ENCODE data around the gene KLF1. TPM values are rescaled to one million over a fixed set of nuclear protein-coding genes. Genes with fewer than 3 reads are reported as not detected.

KLF1 gene
- polyA plus RNA-seq, 2 of the 4 experiments (the other 2 are of a cell fraction) = not detected

- peak in 1 of 2 experiments; percentile 80 for DNase-seq (ENCODE audit: low read depth in 1 of 2, low spot score in 1 of 2)
- TF ChIP-seq, protein P1, sequence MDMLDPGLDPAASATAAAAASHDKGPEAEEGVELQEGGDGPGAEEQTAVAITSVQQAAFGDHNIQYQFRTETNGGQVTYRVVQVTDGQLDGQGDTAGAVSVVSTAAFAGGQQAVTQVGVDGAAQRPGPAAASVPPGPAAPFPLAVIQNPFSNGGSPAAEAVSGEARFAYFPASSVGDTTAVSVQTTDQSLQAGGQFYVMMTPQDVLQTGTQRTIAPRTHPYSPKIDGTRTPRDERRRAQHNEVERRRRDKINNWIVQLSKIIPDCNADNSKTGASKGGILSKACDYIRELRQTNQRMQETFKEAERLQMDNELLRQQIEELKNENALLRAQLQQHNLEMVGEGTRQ (IDR thresholded peaks at IDR 0.05) = no peak
- TF ChIP-seq ESRRA (IDR thresholded peaks at IDR 0.05; ENCODE audit: borderline replicate concordance, low read length) = no peak
These were observed 46.6 kb downstream of the KLF1 start for GRCh38 chr19:12840091-12841079.

GRCh38 chr19:12838886-12839756, 47.9 kb downstream of the KLF1 start:
- Histone ChIP-seq H3K4me1 (peaks cover 9% of the 10 kb centered on the region; the same call in 1 of the 3 replicates), H3K4me2 (peak overlapping the region; percentile 66), H3K4me3 (peak overlapping the region; percentile 78), H3K27ac (peak overlapping the region; percentile 71 to 87), H3K9me3 (no peaks in the 10 kb centered on the region)
- FAIRE-seq (no peak), DNase-seq (ENCODE audit: low read depth in 1 of 2, low spot score in 1 of 2) (no peak), ATAC-seq (no peak; a peak in 1 of 6 replicates)
- POLR2A ChIA-PET = no interaction called here
- CTCF ChIA-PET = interaction anchor here (0.6 to 2.9 kb wide), 7 partner anchors 8 to 153 kb away, joined by 3 to 27 read pairs (median 3); no protein-coding TSS in a partner anchor
- TF ChIP-seq RFX5 (IDR thresholded peaks at IDR 0.05) = no peak
- no peak for TF ChIP-seq BCL3 (IDR thresholded peaks at IDR 0.05)
- no peak for TF ChIP-seq ATOH8 (CRISPR knock-in tag; IDR thresholded peaks at IDR 0.05; ENCODE audit: low read depth)
- TF ChIP-seq CHD4 (IDR thresholded peaks at IDR 0.05; ENCODE audit: borderline replicate concordance) = no peak
- TF ChIP-seq, protein P1 (IDR thresholded peaks at IDR 0.05) = no peak
- 54% methylated on average over 11 of the region's 21 CpGs for WGBS (ENCODE audit: missing lambda C conversion rate)

More at GRCh38 chr19:12840091-12841079, 46.6 kb downstream of the KLF1 start:
- POLR2A ChIA-PET = no interaction called here
- ATAC-seq (peak in 1 of 2 experiments; percentile 52; a peak in 3 of 6 replicates), FAIRE-seq (no peak)
- 54% methylated on average over 36 of the region's 43 CpGs for WGBS (ENCODE audit: missing lambda C conversion rate)
- Histone ChIP-seq H3K27ac (no peak overlapping the region), H3K9me3 (no peaks in the 10 kb centered on the region), H3K4me3 (no peak overlapping the region), H3K4me1 (peaks cover 6% of the 10 kb centered on the region; the same call in 1 of the 3 replicates), H3K4me2 (no peak overlapping the region)
- CTCF ChIA-PET = no interaction called here

GRCh38 chr19:12838182-12838885, 48.7 kb downstream of the KLF1 start, which contains the start of gene MAST1:
MAST1 (plus strand) TSS chr19:12838515; CDS start chr19:12838573, 58 bp downstream.
- peak in 1 of 2 experiments; percentile 46 for DNase-seq (ENCODE audit: low read depth in 1 of 2, low spot score in 1 of 2)
- H3K4me3 ChIP-seq = peak within 1 kb of the TSS; percentile 78
- H3K4me2 ChIP-seq = peak within 1 kb of the TSS; percentile 66
- no peak for FAIRE-seq
- 0% methylated on average over 9 of the region's 69 CpGs for WGBS (ENCODE audit: missing lambda C conversion rate)
- peaks cover 10% of the 10 kb centered on the region; the same call in 1 of the 3 replicates for H3K4me1 ChIP-seq
- CTCF ChIA-PET = interaction anchor here (0.6 to 2.9 kb wide), 9 partner anchors 9 to 153 kb away, joined by 3 to 27 read pairs (median 3); no protein-coding TSS in a partner anchor
- ATAC-seq = peak; percentile 59 to 68
- POLR2A ChIA-PET = no interaction called here
- H3K27ac ChIP-seq = peak within 1 kb of the TSS; percentile 71 to 87
- no peaks in the 10 kb centered on the region for H3K9me3 ChIP-seq
- TF ChIP-seq, protein P2, sequence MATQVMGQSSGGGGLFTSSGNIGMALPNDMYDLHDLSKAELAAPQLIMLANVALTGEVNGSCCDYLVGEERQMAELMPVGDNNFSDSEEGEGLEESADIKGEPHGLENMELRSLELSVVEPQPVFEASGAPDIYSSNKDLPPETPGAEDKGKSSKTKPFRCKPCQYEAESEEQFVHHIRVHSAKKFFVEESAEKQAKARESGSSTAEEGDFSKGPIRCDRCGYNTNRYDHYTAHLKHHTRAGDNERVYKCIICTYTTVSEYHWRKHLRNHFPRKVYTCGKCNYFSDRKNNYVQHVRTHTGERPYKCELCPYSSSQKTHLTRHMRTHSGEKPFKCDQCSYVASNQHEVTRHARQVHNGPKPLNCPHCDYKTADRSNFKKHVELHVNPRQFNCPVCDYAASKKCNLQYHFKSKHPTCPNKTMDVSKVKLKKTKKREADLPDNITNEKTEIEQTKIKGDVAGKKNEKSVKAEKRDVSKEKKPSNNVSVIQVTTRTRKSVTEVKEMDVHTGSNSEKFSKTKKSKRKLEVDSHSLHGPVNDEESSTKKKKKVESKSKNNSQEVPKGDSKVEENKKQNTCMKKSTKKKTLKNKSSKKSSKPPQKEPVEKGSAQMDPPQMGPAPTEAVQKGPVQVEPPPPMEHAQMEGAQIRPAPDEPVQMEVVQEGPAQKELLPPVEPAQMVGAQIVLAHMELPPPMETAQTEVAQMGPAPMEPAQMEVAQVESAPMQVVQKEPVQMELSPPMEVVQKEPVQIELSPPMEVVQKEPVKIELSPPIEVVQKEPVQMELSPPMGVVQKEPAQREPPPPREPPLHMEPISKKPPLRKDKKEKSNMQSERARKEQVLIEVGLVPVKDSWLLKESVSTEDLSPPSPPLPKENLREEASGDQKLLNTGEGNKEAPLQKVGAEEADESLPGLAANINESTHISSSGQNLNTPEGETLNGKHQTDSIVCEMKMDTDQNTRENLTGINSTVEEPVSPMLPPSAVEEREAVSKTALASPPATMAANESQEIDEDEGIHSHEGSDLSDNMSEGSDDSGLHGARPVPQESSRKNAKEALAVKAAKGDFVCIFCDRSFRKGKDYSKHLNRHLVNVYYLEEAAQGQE (IDR thresholded peaks at IDR 0.05) = no peak
- TF ChIP-seq POLR2A (IDR thresholded peaks at IDR 0.05; ENCODE audit: low read length) = no peak
- peak; percentile 19; the same call in 1 of the 3 replicates for TF ChIP-seq SMC3 (IDR thresholded peaks at IDR 0.05)
- no peak for TF ChIP-seq RNF2 (IDR thresholded peaks at IDR 0.05; ENCODE audit: borderline replicate concordance, low read depth)
- no peak for TF ChIP-seq FOSL2 (IDR thresholded peaks at IDR 0.05)
- no peak for TF ChIP-seq FOSL2 (CRISPR knock-in tag; IDR thresholded peaks at IDR 0.05)
- no peak for TF ChIP-seq MAFK (IDR thresholded peaks at IDR 0.05; ENCODE audit: partially characterized antibody)
- no peak for TF ChIP-seq BCL3 (IDR thresholded peaks at IDR 0.05)
- 0 out of 2 replicates have a peak, but pooled peaks have one; percentile 23 for TF ChIP-seq MAZ (IDR thresholded peaks at IDR 0.05; ENCODE audit: borderline replicate concordance, low read depth, low read length)
- no peak for TF ChIP-seq MAX (IDR thresholded peaks at IDR 0.05)
- TF ChIP-seq ZC3H11A (IDR thresholded peaks at IDR 0.05) = no peak
